Amniotic stem cell (primary cell): ENCODE data around the gene OR10H1.
"Not testable (repeated sequence)": the region's sequence is repeated elsewhere in the genome, so short reads cannot be mapped to it uniquely, and the experiment has no call there.

Experiments
- DNase-seq: peaks from one replicate; lab custom pipeline; 2025; lab: John Stamatoyannopoulos, UW

OR10H1 gene

GRCh38 chr19:15815306-15815705, at the start of gene OR10H1:
Gene OR10H1, minus strand, starts transcription at chr19:15815664. Its CDS starts 7,627 bp downstream, at chr19:15808037.
- DNase-seq: no peak

GRCh38 chr19:15864824-15865223, 49.4 kb upstream of the OR10H1 start:
- no peak for DNase-seq

- no peak for DNase-seq
Observed at GRCh38 chr19:15863272-15863671, 47.8 kb upstream of the OR10H1 start.

GRCh38 chr19:15862444-15862843, 47.0 kb upstream of the OR10H1 start:
- no peak for DNase-seq

- DNase-seq: no peak
Observed at GRCh38 chr19:15860522-15860921, 45.1 kb upstream of the OR10H1 start.

GRCh38 chr19:15859187-15859586, 43.7 kb upstream of the OR10H1 start:
- no peak for DNase-seq

GRCh38 chr19:15850385-15850784, 34.9 kb upstream of the OR10H1 start:
- no peak for DNase-seq

- DNase-seq: no peak
Observed at GRCh38 chr19:15846923-15847322, 31.5 kb upstream of the OR10H1 start.

- DNase-seq: not testable (repeated sequence)
Observed at GRCh38 chr19:15843894-15844222, 28.4 kb upstream of the OR10H1 start.

GRCh38 chr19:15843203-15843893, 27.9 kb upstream of the OR10H1 start:
- no peak for DNase-seq

GRCh38 chr19:15841875-15842569, 26.6 kb upstream of the OR10H1 start:
- no peak for DNase-seq

GRCh38 chr19:15840833-15841232, 25.4 kb upstream of the OR10H1 start:
- DNase-seq: no peak

- DNase-seq: not testable (repeated sequence)
Observed at GRCh38 chr19:15839888-15840287, 24.4 kb upstream of the OR10H1 start.

- DNase-seq: no peak
Observed at GRCh38 chr19:15838351-15838750, 22.9 kb upstream of the OR10H1 start.

GRCh38 chr19:15837221-15837731, 21.8 kb upstream of the OR10H1 start:
- no peak for DNase-seq

- DNase-seq: peak; percentile 91
Observed at GRCh38 chr19:15836330-15837220, 21.1 kb upstream of the OR10H1 start.

- DNase-seq: not testable (repeated sequence)
Observed at GRCh38 chr19:15835565-15836329, 20.3 kb upstream of the OR10H1 start.

- not testable (repeated sequence) for DNase-seq
Observed at GRCh38 chr19:15834232-15834631, 18.8 kb upstream of the OR10H1 start.

GRCh38 chr19:15831626-15832025, 16.2 kb upstream of the OR10H1 start:
- no peak for DNase-seq

- DNase-seq: no peak
Observed at GRCh38 chr19:15829786-15830185, 14.3 kb upstream of the OR10H1 start.

GRCh38 chr19:15829306-15829698, 13.8 kb upstream of the OR10H1 start:
- DNase-seq: no peak
